IMR-90 (cell line): ENCODE measurements around the gene MYO7B.

Experiments used
- CHD1 ChIP-seq: IDR thresholded peaks from 2 replicates; pipeline ENCODE4 v1.6.1; 2012; ENCODE audit warnings: low read depth, low read length, improper control_type of control experiment
- POLR2A ChIP-seq: IDR thresholded peaks from 2 replicates; pipeline ENCODE4 v1.6.1; 2012; ENCODE audit warnings: mild to moderate bottlenecking, low read depth, low read length
- TF ChIP-seq, protein P1 (sequence below): conservative IDR thresholded peaks from 2 replicates; pipeline ENCODE4 v1.5.1; 2012; ENCODE audit warnings: mild to moderate bottlenecking, low read depth, low read length, improper control_type of control experiment
- TF ChIP-seq, protein P2 (sequence below): fragments of 150-350 bp; IDR thresholded peaks from 2 replicates; pipeline ENCODE4 v1.6.1; 2016; ENCODE audit warnings: low read depth, mild to moderate bottlenecking, low read length, moderate library complexity, borderline replicate concordance
- TF ChIP-seq, protein P3 (sequence below): fragments of 150-350 bp; IDR thresholded peaks from 2 replicates; pipeline ENCODE4 v1.6.1; 2017; ENCODE audit warnings: mild to moderate bottlenecking, antibody characterized with exemption, low read length, low read depth

DNA sequence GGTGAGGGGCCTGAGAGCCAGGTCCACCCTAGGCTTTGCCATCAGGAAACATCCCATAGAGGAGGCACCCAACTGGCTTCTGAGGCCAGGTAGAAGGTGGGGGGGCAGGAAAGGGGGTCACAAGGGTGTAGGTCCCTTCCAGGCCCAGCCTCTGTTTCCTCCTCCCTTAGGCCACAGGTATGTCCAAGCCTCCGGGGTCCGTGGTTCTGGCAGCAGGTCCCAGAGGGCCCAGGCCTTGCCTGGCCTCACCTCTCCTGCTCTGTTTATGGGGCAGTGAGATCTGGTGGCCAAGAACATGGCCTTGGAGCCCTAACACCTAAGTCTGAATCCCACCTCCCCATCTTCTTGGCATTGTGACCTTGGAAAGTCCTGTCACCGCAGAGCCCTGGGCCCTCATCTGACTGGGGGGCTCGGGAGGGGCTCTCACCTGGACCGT lies 88.9 kb downstream of the MYO7B start:
- TF ChIP-seq, protein P1, sequence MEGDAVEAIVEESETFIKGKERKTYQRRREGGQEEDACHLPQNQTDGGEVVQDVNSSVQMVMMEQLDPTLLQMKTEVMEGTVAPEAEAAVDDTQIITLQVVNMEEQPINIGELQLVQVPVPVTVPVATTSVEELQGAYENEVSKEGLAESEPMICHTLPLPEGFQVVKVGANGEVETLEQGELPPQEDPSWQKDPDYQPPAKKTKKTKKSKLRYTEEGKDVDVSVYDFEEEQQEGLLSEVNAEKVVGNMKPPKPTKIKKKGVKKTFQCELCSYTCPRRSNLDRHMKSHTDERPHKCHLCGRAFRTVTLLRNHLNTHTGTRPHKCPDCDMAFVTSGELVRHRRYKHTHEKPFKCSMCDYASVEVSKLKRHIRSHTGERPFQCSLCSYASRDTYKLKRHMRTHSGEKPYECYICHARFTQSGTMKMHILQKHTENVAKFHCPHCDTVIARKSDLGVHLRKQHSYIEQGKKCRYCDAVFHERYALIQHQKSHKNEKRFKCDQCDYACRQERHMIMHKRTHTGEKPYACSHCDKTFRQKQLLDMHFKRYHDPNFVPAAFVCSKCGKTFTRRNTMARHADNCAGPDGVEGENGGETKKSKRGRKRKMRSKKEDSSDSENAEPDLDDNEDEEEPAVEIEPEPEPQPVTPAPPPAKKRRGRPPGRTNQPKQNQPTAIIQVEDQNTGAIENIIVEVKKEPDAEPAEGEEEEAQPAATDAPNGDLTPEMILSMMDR, result no peak
- TF ChIP-seq, protein P2, sequence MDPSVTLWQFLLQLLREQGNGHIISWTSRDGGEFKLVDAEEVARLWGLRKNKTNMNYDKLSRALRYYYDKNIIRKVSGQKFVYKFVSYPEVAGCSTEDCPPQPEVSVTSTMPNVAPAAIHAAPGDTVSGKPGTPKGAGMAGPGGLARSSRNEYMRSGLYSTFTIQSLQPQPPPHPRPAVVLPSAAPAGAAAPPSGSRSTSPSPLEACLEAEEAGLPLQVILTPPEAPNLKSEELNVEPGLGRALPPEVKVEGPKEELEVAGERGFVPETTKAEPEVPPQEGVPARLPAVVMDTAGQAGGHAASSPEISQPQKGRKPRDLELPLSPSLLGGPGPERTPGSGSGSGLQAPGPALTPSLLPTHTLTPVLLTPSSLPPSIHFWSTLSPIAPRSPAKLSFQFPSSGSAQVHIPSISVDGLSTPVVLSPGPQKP, result no peak
- TF ChIP-seq POLR2A (no peak), CHD1 (no peak)
- TF ChIP-seq, protein P3, sequence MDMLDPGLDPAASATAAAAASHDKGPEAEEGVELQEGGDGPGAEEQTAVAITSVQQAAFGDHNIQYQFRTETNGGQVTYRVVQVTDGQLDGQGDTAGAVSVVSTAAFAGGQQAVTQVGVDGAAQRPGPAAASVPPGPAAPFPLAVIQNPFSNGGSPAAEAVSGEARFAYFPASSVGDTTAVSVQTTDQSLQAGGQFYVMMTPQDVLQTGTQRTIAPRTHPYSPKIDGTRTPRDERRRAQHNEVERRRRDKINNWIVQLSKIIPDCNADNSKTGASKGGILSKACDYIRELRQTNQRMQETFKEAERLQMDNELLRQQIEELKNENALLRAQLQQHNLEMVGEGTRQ, result no peak
